Fibroblast of skin of right quadriceps (primary cell): ENCODE measurements around the gene TCF25.

Experiments
- DNase-seq: peaks from one replicate; pipeline ENCODE4 v3.0.0-alpha.2; 2013

TCF25 gene

GRCh38 chr16:89881368-89881730 is 8.0 kb downstream of the TCF25 start:
- no peak for DNase-seq

DNA sequence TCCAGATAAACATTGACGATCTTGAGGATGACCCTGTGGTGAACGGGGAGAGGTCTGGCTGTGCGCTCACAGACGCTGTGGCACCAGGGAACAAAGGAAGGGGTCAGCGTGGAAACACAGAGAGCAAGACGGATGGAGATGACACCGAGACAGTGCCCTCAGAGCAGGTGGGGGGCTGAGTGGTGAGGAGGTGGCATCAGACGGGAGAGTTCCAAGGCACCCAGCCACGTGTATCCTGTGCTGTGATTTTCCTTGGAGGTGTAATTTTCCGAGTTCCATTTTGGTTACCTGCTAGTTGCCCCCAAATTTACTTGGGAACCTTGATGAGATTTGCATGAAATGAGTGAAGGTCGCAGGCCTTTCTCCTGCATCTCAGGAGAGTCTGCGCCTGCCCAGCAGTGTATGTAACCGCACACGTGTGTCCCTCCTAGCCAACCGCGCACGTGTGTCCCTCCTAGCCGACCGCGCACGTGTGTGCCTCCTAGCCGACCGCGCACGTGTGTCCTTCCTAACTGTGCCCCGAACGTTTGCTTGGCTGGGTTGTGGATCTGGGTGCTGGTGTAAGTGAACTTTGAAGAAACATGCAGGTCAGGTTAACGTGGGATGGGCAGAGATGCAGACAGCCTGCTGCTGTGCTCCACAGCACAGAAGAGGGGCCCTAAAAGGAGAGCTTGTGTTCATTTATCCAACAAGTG is 10.1 kb downstream of the TCF25 start:
- no peak for DNase-seq

GRCh38 chr16:89884041-89884421 is 10.6 kb downstream of the TCF25 start:
- no peak for DNase-seq

DNA sequence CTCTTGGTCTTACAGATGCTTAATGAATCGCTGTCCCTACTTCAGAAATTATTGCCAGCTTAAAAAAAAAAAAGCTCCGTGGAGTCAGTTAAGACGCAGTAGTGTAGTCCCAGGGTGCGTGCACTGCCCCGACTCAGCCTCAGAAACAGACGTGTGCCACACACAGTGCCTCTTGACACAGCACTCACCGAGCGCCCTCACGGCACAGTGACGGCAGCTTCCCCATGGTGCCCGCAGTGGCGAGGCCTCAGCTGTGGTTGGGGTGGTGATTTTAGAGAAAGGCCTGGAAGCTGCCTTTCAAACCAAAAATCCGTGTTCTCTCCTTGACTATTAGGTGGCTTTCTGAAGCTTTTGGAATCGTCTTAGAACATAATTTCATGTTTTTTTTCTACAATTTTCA is 13.9 kb downstream of the TCF25 start:
- no peak for DNase-seq

DNA sequence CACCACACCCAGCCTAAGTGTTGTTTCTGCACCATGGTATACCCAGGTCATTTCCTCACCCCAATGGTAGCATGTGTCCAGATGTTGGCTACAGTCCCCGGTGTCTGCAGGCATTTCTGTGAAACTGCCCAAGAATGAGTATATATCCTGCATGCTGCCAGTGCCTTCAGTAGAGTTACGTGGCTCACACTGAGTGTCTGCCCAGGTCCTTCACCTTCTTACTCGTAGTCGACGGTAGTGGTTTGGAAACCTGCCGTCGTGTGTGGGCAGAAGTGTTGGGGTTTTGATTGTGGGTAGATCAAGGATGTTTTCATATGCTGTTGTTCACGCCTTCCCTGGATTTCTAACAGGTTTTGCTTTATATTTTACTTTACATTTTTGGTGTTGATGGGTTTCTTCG is 16.8 kb downstream of the TCF25 start:
- DNase-seq, result no peak

GRCh38 chr16:89890886-89891657 is 17.7 kb downstream of the TCF25 start:
- no peak for DNase-seq

DNA sequence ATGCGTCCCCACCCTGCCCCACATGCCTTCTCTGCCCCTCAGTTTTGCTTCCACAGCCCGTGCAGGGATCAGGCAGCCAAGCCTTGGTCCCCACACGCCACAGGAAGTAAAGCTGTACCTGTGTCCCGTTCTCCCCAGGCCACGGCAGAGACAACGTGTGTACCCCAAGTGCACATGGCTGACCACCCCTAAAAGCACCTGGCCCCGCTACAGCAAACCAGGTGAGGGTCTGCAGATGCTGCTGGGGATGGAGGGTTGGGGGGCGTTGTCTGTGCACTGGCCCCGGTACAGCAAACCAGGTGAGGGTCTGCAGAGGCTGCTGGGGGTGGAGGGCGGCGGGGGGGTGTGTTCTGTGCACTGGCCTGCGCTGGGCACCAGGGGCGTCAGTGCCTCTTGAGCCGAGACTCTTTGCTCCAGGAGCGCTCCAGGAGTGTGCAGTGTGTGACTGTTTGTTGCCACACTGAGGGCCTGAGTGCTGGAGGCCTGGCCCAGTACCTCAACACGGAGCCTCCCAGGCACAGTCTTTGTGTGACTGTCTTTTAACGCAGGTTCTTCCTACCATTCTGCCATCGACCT is 18.8 kb downstream of the TCF25 start:
- no peak for DNase-seq

DNA sequence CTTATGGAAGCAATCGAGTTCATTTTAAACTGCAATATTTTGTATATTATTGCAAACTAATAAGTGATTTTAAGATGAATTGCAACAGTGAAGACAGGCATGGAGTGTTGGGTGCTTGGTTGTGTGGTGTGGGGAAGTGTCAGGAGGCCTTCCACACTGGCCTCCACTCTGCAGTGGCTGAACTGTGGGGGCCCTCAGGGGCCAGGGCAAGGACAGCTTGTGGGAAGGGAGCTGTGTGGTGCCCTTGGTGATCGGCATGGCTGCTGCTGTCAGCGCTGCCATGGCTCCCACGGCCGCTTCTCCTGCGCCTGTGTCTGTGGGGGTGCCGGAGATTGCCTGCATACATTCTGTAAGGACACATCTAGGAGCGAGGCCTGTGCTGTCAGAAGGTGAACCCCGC is 19.2 kb downstream of the TCF25 start:
- DNase-seq, result no peak

- no peak for DNase-seq
Measured at GRCh38 chr16:89893642-89894548, 20.5 kb downstream of the TCF25 start.

DNA sequence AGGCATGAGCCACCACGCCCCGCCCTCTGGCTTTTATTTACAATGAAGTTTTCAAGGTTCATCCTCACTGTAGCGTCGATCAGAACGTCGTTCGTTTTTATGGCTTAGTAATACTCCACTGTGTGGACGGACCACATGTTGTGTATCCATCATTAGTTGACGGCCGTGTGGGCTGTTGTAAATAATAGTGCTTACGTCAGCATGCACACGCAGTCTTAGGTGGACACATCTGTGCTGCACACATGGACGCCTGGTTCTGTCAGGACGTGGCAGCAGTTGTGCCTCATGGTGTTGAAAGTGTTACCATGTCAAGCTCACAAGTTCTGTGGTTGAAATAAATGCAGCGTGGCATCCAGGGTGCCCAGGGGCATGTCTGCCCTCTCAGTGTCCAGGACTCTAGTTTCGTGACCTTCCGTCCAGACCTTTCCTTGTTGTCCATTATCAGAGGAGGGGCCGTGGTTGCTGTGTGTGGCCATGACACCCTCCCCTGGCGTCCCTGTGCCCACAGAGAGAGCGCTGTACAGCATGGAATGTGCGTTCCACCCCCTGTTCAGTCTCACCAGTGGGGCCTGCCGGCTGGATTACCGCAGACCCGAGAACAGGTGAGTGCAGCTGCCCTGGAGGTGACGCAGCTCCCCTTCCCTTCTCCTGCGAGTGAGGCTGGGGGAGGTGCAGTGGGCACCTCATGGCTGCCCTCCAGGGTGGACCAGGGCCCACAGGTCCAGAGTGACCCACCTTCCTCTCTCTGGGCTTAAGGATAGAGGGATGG is 22.3 kb downstream of the TCF25 start:
- no peak for DNase-seq

- DNase-seq, result no peak
Measured at GRCh38 chr16:89897204-89897603, 23.8 kb downstream of the TCF25 start.

DNA sequence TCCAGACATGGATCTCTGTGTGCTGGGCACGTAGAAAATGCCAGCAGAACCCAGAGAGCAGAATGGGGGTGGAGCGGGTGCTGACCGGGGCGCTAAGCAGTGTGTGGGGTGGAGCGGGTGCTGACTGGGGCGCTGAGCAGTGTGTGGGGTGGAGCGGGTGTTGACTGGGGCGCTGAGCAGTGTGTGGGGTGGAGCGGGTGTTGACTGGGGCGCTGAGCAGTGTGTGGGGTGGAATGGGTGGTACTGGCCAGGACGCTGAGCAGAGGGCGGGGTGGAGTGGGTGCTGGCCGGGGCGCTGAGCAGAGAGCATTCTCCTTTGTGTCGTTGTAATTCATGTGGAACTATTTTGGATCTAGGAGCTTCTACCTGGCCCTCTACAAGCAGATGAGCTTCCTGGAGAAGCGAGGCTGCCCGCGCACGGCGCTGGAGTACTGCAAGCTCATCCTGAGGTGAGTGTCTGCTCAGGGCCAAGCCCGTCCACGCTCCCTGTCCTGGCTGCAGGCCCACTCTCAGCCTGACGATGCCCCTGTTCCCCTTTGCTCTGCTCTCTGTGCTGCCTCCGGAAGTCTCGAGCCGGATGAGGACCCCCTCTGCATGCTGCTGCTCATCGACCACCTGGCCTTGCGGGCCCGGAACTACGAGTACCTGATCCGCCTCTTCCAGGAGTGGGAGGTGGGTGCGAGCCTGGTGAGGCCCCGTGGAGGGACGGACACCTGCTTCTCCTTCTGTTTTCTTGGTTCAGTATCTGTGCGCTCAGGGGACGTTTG is 25.0 kb downstream of the TCF25 start:
- no peak for DNase-seq

DNA sequence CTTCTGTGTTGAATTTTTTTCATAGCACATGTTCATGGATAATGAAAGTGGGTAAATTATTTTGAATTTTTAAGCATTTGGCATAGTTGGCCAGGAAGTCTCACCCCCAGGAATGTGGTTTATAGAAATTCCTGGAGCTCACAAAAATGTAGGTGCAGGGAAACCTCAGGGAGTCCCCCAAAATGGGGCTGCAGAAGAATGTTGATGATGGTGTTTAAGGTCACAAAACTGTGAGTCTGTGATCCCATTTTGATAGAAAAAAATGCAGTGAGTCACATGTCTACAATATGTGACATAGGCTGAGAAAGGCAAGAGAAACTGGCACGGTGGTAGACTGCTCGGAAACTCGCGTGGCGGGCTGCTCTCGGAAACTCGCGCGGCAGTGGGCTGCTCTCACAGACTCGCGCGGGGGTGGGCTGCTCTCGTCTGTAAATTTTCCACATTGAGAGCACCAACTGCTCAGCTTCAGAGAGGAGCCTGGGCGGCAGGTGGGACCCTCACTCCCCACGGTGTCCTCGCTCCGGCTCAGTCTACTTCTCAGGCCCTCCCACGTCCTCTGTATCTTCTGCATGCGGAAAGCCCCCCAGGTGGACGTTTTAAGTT is 26.6 kb downstream of the TCF25 start:
- DNase-seq, result no peak

- DNase-seq, result no peak
Measured at GRCh38 chr16:89900885-89901284, 27.5 kb downstream of the TCF25 start.

GRCh38 chr16:89902980-89903379 is 29.6 kb downstream of the TCF25 start:
- DNase-seq, result no peak

DNA sequence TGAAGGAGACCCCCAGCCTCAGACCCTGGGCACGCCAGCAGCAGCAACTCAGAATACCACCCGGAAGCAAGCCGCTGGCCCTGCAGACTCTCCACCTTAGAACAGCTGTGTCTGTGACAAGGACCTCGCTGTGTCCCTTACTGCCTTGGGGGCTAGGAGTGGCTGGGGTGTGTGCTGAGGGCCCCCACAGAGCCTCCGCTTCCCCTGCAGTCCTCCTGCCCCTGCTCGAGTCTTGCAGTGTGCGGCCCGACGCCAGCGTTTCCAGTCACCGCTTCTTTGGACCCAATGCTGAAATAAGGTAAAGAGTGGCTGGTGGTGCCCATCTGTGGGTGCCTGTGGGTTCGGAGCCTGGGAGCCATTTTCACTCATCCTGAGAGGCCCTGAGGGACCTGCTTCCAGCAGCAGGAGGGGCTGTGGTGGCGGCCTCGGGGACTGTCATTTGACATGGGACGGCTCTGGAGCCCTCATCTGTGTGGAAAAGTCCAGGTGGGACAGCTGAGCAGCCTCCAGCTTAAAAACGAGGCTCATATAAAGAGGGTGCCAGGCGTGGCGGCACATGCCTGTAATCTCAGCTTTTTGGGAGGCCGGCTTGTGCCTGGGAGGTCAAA is 30.6 kb downstream of the TCF25 start:
- DNase-seq, result no peak

- DNase-seq, result no peak
Measured at GRCh38 chr16:89904606-89905510, 31.5 kb downstream of the TCF25 start.

- no peak for DNase-seq
Measured at GRCh38 chr16:89905511-89906139, 32.2 kb downstream of the TCF25 start.
